NCI-H2107 (cell line): ENCODE results near the gene TRAPPC8.
"Not testable (repeated sequence)": the region's sequence is repeated elsewhere in the genome, so short reads cannot be mapped to it uniquely, and the experiment has no call there.

Experiments
- DNase-seq: peaks from one replicate; lab custom pipeline; 2025; lab: John Stamatoyannopoulos, UW

TRAPPC8 gene

DNA sequence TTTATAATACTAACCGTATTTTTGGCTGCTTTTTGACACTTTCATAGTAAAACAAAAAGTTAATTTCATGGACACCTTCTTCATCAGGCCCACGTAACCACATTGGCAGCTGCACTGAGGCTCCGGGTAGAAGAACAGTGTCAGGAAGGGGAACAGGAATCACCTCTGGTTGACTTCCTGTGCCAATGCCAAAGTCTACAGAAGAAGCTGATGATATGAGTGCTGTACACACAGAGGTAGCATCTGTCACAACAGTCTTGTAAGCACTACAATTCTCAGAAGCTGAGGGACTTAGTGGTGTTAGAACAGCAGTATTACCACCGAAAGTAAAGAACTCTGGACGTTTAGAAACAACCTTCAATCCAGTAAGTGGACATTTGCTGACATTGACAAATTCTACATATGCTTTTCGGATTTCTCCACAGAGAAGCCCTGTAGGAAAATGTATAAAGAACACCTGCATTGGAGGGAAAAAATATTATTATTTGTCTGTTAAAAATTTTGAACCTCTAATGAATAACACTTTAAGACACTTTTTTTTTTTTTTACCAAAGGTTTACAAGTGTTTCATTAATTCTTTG lies 85.3 kb downstream of the TRAPPC8 start:
- DNase-seq = no peak

- DNase-seq = no peak
These were observed 92.1 kb downstream of the TRAPPC8 start for GRCh38 chr18:31850844-31851243.

DNA sequence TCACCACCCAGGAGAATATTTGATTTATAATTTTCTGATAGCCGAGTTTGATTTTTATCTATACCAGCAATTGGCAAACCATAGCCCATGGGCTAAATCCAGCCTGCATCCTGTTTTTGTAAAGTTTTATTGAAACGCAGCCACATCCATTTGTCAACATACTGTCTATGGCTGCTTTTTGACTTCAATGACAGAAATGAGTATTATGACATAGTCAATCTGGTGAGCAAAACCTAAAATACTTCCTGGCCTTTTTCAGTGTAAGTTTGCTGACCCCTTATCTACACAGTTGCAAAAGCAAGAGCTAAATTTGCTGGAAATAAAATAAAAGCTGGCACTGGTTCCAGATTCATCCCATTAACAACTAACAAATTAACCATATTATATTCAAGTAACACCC lies 102.4 kb downstream of the TRAPPC8 start:
- no peak for DNase-seq

GRCh38 chr18:31837879-31838278 lies 105.0 kb downstream of the TRAPPC8 start:
- no peak for DNase-seq

GRCh38 chr18:31835528-31836133 lies 107.3 kb downstream of the TRAPPC8 start:
- DNase-seq = no peak

DNA sequence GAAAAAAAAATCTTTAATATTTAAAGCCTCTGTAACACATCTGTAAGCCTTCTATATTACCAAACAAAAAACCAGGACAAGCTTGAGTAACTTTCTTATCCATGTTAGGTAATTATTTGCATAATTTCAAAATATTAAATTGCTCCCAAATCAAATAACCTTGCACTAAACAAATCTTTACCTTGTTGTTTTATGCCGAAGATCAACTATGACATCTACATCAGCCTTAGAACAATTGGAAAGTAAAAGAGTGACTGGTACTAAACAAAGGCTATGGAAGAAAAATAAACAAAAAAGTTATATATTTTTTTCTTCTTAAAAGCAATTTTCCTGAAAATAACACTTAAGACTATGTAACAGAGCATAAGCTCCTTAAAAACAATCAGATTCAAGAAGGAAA lies 111.0 kb downstream of the TRAPPC8 start:
- DNase-seq = no peak

DNA sequence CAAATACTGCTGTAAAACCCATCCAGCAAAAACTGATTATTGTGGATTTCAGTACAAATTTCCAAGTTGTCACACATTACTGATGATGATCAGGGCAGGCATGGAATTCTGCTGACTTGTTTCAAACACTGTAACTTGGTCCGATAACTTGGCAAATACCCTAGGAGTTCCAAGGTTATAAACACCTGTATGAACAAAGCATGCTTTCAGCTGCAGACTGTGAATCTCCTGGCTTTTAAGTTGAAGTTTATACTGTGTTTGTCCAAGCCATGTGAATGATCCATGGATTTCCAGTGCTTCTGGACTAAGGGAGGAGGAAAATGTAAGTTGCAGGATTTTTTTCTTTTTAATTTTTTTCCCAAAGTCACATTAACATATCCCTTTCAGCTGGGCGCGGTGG lies 112.2 kb downstream of the TRAPPC8 start:
- no peak for DNase-seq

- DNase-seq = no peak
These were observed 114.3 kb downstream of the TRAPPC8 start for GRCh38 chr18:31828613-31829012.

DNA sequence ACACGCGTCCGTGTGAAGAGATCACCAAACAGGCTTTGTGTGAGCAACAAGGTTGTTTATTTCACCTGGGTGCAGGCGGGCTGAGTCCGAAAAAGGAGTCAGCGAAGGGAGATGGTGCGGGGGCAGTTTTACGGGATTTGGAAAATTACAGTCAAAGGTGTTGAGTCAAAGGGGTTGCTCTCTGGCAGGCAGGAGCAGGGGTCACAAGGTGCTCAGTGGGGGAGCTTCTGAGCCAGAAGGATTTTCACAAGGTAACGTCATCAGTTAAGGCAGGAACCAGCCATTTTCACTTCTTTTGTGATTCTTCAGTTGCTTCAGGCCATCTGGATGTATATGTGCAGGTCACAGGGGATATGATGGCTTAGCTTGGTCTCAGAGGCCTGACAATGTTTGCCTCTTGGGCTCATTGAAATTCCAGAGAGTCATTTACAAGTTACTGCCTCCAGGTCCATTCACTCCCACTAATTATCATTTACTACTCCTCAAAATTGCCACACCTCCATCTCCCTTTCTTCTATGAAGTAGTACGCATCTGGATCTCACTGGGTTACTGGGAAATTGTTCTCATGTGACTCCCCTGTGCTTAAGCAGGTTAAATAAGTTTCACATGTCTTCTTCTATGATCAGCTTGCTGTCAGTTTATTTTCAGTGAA lies 116.1 kb downstream of the TRAPPC8 start:
- not testable (repeated sequence) for DNase-seq

DNA sequence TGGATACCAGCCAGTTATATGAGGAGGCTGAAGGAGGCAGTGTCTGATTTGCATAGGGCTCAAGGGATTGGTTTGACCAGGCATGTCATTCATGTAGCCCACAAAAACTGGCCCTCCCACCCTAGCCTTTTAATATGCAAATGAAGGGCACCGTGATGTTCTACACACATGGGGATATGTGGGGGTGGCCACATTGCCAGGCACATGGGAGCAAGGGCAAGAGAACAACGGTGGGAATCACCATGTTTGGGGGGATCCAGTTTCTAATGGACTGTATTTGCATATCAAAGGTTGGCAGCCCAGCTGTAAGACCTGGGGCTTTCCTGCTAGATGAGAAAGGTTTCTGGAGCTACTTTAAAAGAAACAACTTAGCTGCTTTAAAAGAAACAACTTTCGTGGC lies 117.2 kb downstream of the TRAPPC8 start:
- no peak for DNase-seq

DNA sequence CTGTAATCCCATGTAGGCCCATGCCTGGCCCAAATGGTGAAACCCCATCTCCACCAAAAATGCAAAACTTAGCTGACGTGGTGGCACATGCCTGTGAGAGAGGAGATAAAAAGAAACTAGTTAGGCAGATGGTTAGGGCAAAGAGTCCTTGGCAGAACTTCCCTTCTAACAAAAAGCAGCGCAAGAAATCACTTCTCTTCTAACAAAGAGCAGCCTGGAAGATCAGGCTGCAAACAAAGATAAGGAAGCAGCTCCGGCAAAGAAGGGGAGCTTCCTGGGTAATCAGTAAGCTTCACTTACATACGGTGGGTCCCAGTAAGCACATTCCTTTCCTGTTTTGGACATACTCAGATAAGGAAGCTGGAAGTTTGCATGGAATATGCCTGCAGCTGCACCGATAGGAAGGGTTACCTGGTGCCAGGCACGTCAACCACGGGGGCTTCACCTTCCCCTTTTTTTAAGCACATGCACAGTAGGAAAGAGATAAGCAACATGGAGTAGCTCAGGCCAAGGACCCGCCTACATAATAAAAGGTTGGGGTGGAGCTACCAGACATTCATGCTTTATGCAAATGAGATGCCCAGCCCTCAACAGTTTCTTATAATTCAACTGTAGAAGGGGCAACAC lies 121.3 kb downstream of the TRAPPC8 start:
- DNase-seq = no peak

GRCh38 chr18:31819925-31820229 lies 123.1 kb downstream of the TRAPPC8 start:
- no peak for DNase-seq

DNA sequence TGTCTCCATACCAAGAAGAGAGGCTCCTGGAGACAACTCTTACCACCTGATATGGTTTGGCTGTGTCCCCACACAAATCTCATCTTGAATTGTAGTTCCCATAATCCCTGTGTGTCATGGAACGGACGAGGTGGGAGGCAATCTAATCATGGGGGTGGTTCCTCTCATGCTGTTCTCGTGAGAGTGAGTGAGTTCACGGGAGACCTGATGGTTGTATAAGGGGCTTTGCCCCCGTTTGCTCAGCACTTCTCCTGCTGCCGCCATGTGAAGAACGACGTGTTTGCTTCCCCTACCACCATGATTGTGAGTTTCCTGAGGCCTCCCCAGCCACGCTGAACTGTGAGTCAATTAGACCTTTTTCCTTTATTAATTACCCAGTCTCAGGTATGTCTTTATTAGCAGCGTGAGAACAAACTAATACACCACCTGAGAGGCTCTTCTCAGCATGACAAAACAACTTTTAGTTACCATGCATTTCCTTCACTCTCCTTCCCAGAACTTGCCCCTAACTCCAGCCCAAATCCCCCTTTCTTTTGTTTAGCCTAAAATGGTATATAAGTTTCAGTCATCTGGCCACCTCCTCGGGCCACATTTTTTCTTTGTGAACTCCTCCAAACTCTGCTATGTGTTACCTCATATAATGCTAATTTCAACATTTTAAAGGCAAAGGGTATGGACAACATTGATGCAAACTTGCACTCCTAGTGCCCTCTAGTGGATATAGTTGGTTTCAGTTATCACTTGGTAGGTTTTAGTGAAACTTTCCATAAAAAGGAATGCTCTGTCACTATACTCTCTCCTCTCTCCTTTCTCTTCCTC lies 123.6 kb downstream of the TRAPPC8 start:
- no peak for DNase-seq

GRCh38 chr18:31814132-31814531 lies 128.8 kb downstream of the TRAPPC8 start:
- no peak for DNase-seq

GRCh38 chr18:31810336-31811130 lies 132.4 kb downstream of the TRAPPC8 start:
- not testable (repeated sequence) for DNase-seq

DNA sequence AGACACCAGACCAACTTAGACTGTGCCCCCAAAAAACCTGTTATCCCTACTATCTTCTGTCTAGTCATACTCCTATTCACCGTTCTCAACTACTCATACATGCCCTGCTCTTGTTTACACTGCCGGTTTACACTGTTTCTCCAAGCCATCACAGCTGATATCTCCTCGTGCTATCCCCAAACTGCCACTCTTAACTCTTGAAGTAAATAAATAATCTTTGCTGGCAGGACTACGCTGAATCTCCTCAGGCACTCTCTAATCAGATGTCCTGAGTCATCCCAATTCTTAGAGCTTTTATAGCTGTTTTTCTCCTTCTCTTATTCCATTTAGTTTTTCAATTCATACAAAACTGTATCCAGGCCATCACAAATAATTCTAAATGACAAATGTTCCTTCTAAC lies 133.9 kb downstream of the TRAPPC8 start:
- not testable (repeated sequence) for DNase-seq

DNA sequence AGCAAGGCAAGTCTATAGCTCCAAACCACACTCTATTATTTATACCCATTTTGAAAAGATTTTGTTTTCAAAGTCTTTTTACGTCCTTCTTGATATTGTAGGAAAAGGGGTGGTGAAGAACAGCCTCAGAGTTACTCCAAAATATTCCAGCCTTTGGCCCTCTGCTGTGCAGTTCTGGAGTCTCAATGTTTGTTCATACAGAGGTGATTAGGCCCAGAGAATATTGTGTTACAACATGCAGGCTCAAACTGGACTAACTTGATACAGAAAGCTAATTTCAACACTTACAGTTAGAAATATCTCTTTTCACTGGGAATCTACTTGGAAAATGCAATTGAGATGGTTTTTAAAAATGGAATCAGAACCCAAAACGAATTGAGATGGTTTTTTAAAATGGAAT lies 141.8 kb downstream of the TRAPPC8 start:
- DNase-seq = no peak

- DNase-seq = not testable (repeated sequence)
These were observed 143.7 kb downstream of the TRAPPC8 start for GRCh38 chr18:31799257-31799656.

DNA sequence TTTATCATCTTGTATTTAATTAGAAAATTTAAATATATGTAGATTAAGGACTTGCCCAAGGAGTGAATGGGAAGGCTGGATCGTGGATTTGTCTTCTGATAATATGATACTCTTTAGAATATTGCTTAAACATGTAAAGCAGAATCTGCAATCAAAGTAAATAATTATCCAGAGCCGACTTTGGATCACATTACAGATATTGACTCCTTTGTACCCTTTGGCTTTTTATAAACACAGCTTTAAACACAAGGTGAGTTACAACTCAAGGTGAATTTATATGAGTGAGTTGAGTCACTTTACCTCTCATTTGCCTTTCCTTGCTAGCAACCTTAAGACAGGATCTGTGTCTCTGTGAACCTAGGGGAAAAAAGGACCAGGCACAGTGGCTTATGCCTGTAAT lies 144.5 kb downstream of the TRAPPC8 start:
- no peak for DNase-seq

DNA sequence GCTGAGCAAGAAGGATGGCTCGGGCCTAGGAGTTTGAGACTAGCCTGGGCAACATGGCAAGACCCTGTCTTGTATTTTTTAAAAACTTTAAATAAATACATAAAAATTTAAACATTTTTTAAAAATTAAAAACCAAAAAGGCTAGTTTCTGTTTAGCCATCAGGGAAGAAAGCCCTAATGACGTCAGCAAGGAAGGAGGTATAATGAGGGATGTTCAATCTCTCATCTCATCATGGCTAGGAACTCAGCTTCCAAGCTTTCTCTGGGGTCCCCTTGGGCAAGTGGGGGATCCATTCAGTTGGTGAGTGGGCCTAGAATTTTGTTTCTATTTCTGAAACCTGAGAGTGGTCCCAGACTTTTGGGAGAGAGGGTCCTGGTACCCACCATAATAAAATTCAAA lies 147.2 kb downstream of the TRAPPC8 start:
- no peak for DNase-seq

DNA sequence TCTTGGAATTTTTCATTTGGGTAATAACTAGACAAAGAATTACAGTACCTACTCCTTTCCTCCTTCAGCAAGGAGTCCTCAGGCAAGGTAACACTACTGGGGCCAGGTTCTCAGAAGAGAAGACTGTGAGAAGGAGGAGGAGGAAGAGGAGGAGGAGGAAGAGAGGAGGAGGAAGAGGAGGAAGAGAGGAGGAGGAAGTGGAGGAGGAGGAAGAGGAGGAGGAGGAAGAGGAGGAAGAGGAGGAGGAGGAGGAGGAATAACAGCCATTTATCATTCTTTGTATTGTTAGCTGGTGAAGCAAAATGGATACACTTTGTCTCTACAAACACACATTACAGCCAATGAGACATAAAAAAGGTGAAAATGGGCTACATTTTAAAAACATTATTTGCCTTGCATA lies 149.4 kb downstream of the TRAPPC8 start:
- DNase-seq = no peak

GRCh38 chr18:31792580-31792911 lies 150.4 kb downstream of the TRAPPC8 start:
- DNase-seq = no peak
